ENCODE data around the gene RTN4RL2. TPM values are rescaled to one million over a fixed set of nuclear protein-coding genes. Genes with fewer than 3 reads are reported as not detected.

Gene RTN4RL2
- total and polyA plus RNA-seq, 10 of the 15 experiments (the other 5 are each of a cell fraction or from before 2014, with no cell fraction given) = 0.14 to 1.1 (median 0.52) TPM; not detected in 4

- TF ChIP-seq REST (IDR thresholded peaks at IDR 0.05; ENCODE audit: low read depth, low read length) (no peak), MEF2B (IDR thresholded peaks at IDR 0.05; ENCODE audit: partially characterized antibody, poor library complexity, severe bottlenecking) (no peak), YBX1 (IDR thresholded peaks at IDR 0.05) (no peak), EP300 (IDR thresholded peaks at IDR 0.05; ENCODE audit: borderline replicate concordance in 1 of 2, control insufficient read depth in 1 of 2, low read depth in 2 of 2, low read length in 2 of 2) (no peak), HCFC1 (IDR thresholded peaks at IDR 0.05; ENCODE audit: low read length) (no peak), NR2F1 (conservative IDR thresholded peaks at IDR 0.05) (no peak), CEBPZ (IDR thresholded peaks at IDR 0.05; ENCODE audit: low read depth, low read length) (no peak), RUNX3 (IDR thresholded peaks at IDR 0.05; ENCODE audit: low read length) (no peak), HDAC2 (IDR thresholded peaks at IDR 0.05) (no peak), PAX5 (IDR thresholded peaks at IDR 0.05; ENCODE audit: borderline replicate concordance, low read depth, low read length) (no peak), ESRRA (IDR thresholded peaks at IDR 0.05; ENCODE audit: low read length) (no peak), SRF (IDR thresholded peaks at IDR 0.05; ENCODE audit: low read depth in 2 of 2, low read length in 2 of 2) (no peak), GABPA (IDR thresholded peaks at IDR 0.05; ENCODE audit: low read depth) (no peak), MLLT1 (IDR thresholded peaks at IDR 0.05) (peak; percentile 50; the same call in 1 of the 2 replicates), CUX1 (IDR thresholded peaks at IDR 0.05; ENCODE audit: insufficient replicate concordance, low read depth, low read length) (no peak), ZNF24 (IDR thresholded peaks at IDR 0.05) (no peak)
Observed at GRCh38 chr11:57458410-57459163, 1.7 kb upstream of the RTN4RL2 start (continued).

Data from GM12878 (cell line).